Breast epithelium (tissue), 3 donors: Measurements from ENCODE around the gene VANGL2.

Experiments
- CTCF ChIP-seq, 3 donors: fragments of 450-650 bp; IDR thresholded peaks; one replicate each; pipeline ENCODE4 v1.5.1; 2016 to 2017; ENCODE audit warnings: antibody characterized with exemption in 3 of 3, mild to moderate bottlenecking in 3 of 3, moderate library complexity in 3 of 3
- POLR2AphosphoS5 ChIP-seq, 3 donors: sonication (generic); formaldehyde crosslinking; IDR thresholded peaks; one replicate each; pipeline ENCODE4 v1.6.1; 2017; ENCODE audit warnings: antibody characterized with exemption in 3 of 3

GRCh38 chr1:160366731-160367515 is 33.4 kb upstream of the VANGL2 start, which contains the start of gene NHLH1:
- TF ChIP-seq CTCF (IDR thresholded peaks at IDR 0.05) (no peak), POLR2AphosphoS5 (IDR thresholded peaks at IDR 0.05) (no peak)
